Neural cell (in vitro differentiated cells): ENCODE measurements around the gene PRR33. TPM values are rescaled to one million over a fixed set of nuclear protein-coding genes. Genes with fewer than 3 reads are reported as not detected.

ENCODE experiments used
- H2AFZ ChIP-seq: fragments of 200-600, 300-800 bp; sonication (generic), shearing (Covaris generic); 2 replicates; pipeline ENCODE4 v1.6.0; 2014; ENCODE audit warnings: low read depth, mild to moderate bottlenecking, antibody characterized with exemption, low read length, moderate library complexity
- H3F3A ChIP-seq: fragments of 200-600 bp; shearing (Covaris generic); 2 replicates; pipeline ENCODE4 v1.6.1; 2016; ENCODE audit warnings: mild to moderate bottlenecking, moderate library complexity, mixed read lengths, antibody characterized with exemption, low read length; ENCODE audit not compliant: insufficient read depth, poor library complexity, severe bottlenecking
- H3K27ac ChIP-seq: fragments of 200-600, 300-800 bp; sonication (generic), shearing (Covaris generic); 2 replicates; pipeline ENCODE4 v1.5.1; 2014; ENCODE audit warnings: mild to moderate bottlenecking, low read length, moderate library complexity
- H3K27me3 ChIP-seq: fragments of 300-800, 200-600 bp; sonication (generic), shearing (Covaris generic); 2 replicates; pipeline ENCODE4 v1.6.0; 2014; ENCODE audit warnings: mild to moderate bottlenecking, low read depth, low read length, moderate library complexity; ENCODE audit not compliant: insufficient read depth
- H3K36me3 ChIP-seq: fragments of 300-800, 200-600 bp; sonication (generic), shearing (Covaris generic); 2 replicates; pipeline ENCODE4 v1.5.1; 2014; ENCODE audit warnings: mild to moderate bottlenecking, antibody characterized with exemption, low read length, moderate library complexity; ENCODE audit not compliant: insufficient read depth
- H3K4me2 ChIP-seq: fragments of 300-800, 200-600 bp; sonication (generic), shearing (Covaris generic); 2 replicates; pipeline ENCODE4 v1.6.0; 2014; ENCODE audit warnings: mild to moderate bottlenecking, low read length
- H3K4me3 ChIP-seq: fragments of 300-800, 200-600 bp; sonication (generic), shearing (Covaris generic); 2 replicates; pipeline ENCODE4 v1.5.1; 2014; ENCODE audit warnings: mild to moderate bottlenecking, low read length, moderate library complexity
- H3K79me2 ChIP-seq: fragments of 200-600 bp; shearing (Covaris generic); replicated peaks from 2 replicates; pipeline ENCODE4 v1.6.0; 2014; ENCODE audit warnings: mild to moderate bottlenecking, low read length, moderate library complexity; ENCODE audit not compliant: insufficient read depth
- H3K9ac ChIP-seq: fragments of 300-800, 200-600 bp; sonication (generic), shearing (Covaris generic); 2 replicates; pipeline ENCODE4 v1.6.1; 2016; ENCODE audit warnings: mild to moderate bottlenecking, low read length, mixed read lengths
- H3K9me2 ChIP-seq: fragments of 200-600 bp; shearing (Covaris generic); 2 replicates; pipeline ENCODE4 v1.6.1; 2016; ENCODE audit warnings: mild to moderate bottlenecking, low read length, mixed read lengths; ENCODE audit not compliant: insufficient read depth
- H3K9me3 ChIP-seq: fragments of 200-600, 300-800 bp; sonication (generic), shearing (Covaris generic); 2 replicates; pipeline ENCODE4 v1.6.1; 2016; ENCODE audit warnings: mild to moderate bottlenecking, mixed run types, low read length, moderate library complexity, mixed read lengths
- H4K20me1 ChIP-seq: fragments of 200-600 bp; shearing (Covaris generic); 2 replicates; pipeline ENCODE4 v1.6.1; 2016; ENCODE audit warnings: mild to moderate bottlenecking, mixed run types; ENCODE audit not compliant: insufficient read depth
- CTCF ChIP-seq: fragments of 450-650 bp; IDR thresholded peaks from 2 replicates; pipeline ENCODE4 v1.5.1; 2014; ENCODE audit warnings: antibody characterized with exemption, mild to moderate bottlenecking, moderate library complexity; ENCODE audit not compliant: poor library complexity, severe bottlenecking
- EP300 ChIP-seq: fragments of 450-650 bp; conservative IDR thresholded peaks from 2 replicates; pipeline ENCODE4 v1.6.1; 2014; ENCODE audit warnings: antibody characterized with exemption, mild to moderate bottlenecking, moderate library complexity; ENCODE audit not compliant: poor library complexity, severe bottlenecking
- EZH2 ChIP-seq: fragments of 200-600, 300-800 bp; shearing (Covaris generic), sonication (generic); IDR thresholded peaks from 2 replicates; pipeline ENCODE4 v1.6.1; 2014; ENCODE audit warnings: antibody characterized with exemption, low read length, borderline replicate concordance, mild to moderate bottlenecking; ENCODE audit not compliant: insufficient read depth, poor library complexity, severe bottlenecking
- MXI1 ChIP-seq: fragments of 450-650 bp; conservative IDR thresholded peaks from 2 replicates; pipeline ENCODE4 v1.6.1; 2014; ENCODE audit warnings: antibody characterized with exemption, mild to moderate bottlenecking; ENCODE audit not compliant: poor library complexity, severe bottlenecking
- POLR2AphosphoS5 ChIP-seq: IDR thresholded peaks from 2 replicates; pipeline ENCODE4 v1.6.1; 2012
- RAD21 ChIP-seq: fragments of 450-650 bp; conservative IDR thresholded peaks from 2 replicates; pipeline ENCODE4 v1.6.1; 2014; ENCODE audit warnings: antibody characterized with exemption, mild to moderate bottlenecking, moderate library complexity
- REST ChIP-seq: IDR thresholded peaks from 2 replicates; pipeline ENCODE4 v1.6.1; 2012; ENCODE audit warnings: borderline replicate concordance
- SMC3 ChIP-seq: fragments of 450-650 bp; conservative IDR thresholded peaks from 2 replicates; pipeline ENCODE4 v1.6.1; 2014; ENCODE audit warnings: antibody characterized with exemption, mild to moderate bottlenecking, moderate library complexity; ENCODE audit not compliant: poor library complexity
- TAF1 ChIP-seq: IDR thresholded peaks from 2 replicates; pipeline ENCODE4 v1.6.1; 2012; ENCODE audit warnings: low read depth
- polyA plus RNA-seq: library from polyadenylated mRNA; depleted of rRNA; stranded (reverse); fragments of >200 nt; gene quantifications from 2 replicates; pipeline ENCODE4 v1.2.3, GENCODE V29; 2014

Gene PRR33
- polyA plus RNA-seq, 1 donor from 2014 or later = not detected

DNA sequence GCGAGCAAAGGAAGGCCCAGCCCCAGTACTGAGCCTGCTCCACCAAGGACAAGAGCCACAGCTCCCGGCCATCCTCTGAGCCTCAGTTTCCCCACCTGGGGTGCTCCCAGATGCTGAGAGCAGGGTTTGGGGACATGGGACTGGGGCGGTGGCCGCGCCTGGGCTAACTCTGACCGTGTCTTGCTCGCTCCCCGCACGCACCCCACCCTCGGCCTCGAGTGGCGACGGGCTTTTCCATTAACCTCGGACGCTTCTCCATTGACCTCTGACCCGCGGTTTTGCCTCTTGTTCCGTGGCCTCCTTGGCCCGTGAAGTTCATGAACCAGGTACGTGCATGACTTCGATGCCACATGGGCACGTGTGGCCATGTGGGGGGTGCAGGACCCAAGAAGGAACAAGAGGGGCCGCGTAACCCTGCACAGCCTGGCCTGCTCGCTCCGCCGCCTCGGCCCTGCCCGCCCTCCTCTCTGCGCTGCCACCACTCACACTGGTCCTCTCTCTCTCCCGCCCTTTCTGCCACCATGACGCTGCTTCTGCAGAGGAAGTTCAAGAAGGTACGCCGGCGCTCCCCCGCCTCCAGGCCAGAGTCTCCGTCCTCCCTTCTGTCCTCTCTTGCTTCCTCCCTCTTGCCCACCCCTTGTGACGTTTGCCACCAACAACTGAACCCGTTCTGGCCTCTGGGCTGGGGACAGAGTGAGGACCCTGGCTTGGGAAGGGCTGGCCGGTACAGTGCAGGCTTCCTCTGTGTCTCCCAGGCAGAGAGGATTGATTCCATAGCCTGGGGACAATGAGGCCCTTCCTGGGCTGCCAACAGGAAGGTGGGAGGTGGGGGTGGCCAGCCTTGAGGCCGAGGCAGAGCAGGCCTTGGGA lies 34.7 kb upstream of the PRR33 start:
- H3K4me2 ChIP-seq = no peak overlapping the region
- TF ChIP-seq MXI1 (no peak), EZH2 (no peak), TAF1 (no peak), EP300 (no peak), RAD21 (no peak)
- H3K36me3 ChIP-seq = no peaks in the 10 kb centered on the region
- no peak overlapping the region for H3K9ac ChIP-seq
- no peaks in the 10 kb centered on the region for H3K27me3 ChIP-seq
- H3F3A ChIP-seq = no peaks in the 10 kb centered on the region
- no peaks in the 10 kb centered on the region for H3K9me2 ChIP-seq
- H3K9me3 ChIP-seq = no peaks in the 10 kb centered on the region
- H3K4me3 ChIP-seq = no peak overlapping the region
- H4K20me1 ChIP-seq = no peaks in the 10 kb centered on the region
- H3K79me2 ChIP-seq = no peaks in the 10 kb centered on the region
- no peak overlapping the region for H3K27ac ChIP-seq
- no peak overlapping the region for H2AFZ ChIP-seq

DNA sequence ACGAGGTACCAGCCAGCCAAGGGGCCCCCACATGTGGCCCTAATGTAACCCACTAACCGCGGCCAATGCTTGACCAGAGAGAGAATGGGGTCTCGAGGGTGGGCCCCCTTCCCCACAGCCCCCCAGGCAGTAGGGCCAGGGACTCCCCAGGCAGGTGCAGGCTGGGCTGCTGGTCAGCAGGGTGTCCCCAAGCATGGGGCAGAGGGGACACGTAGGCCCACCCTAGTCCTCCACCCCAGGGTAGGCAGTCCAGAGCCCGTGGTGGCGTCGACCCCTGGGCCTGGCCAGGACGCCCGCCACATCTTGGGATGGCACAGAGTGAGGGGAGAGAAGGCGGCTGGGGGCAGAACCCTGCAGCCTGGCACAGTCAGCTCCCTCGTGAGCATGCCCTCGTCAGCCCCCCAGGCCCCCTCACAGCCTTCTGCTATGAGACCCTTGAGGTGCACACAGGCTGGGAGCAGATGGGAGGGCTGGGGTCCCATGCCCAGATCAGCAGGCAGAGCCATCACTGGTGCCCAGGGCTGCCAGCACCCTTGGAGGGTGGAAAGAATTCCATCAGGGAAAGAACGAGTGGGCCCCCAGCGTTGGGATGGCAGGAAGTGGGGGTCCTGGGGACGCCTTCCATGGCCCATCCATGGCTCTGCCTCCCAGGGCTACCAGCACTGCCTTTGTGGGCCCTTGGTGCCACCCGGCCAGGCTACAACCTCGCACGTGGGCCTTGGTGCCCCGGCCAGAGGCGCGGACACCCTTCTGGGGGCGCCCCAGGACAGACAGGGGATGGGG lies 33.9 kb upstream of the PRR33 start:
- H3K79me2 ChIP-seq = no peaks in the 10 kb centered on the region
- H3K9me2 ChIP-seq = no peaks in the 10 kb centered on the region
- H4K20me1 ChIP-seq = no peaks in the 10 kb centered on the region
- no peak overlapping the region for H2AFZ ChIP-seq
- H3K27ac ChIP-seq = no peak overlapping the region
- no peak for TF ChIP-seq POLR2AphosphoS5
- no peak for TF ChIP-seq CTCF
- H3K9ac ChIP-seq = no peak overlapping the region
- no peak overlapping the region for H3K4me3 ChIP-seq
- H3K27me3 ChIP-seq = no peaks in the 10 kb centered on the region
- no peaks in the 10 kb centered on the region for H3F3A ChIP-seq
- no peaks in the 10 kb centered on the region for H3K9me3 ChIP-seq
- H3K4me2 ChIP-seq = no peak overlapping the region
- H3K36me3 ChIP-seq = no peaks in the 10 kb centered on the region

- Histone ChIP-seq H4K20me1 (no peaks in the 10 kb centered on the region), H3K9ac (no peak overlapping the region), H3K9me2 (no peaks in the 10 kb centered on the region), H3K9me3 (no peaks in the 10 kb centered on the region), H2AFZ (no peak overlapping the region), H3K27ac (no peak overlapping the region), H3K36me3 (no peaks in the 10 kb centered on the region), H3K79me2 (no peaks in the 10 kb centered on the region), H3K4me2 (no peak overlapping the region), H3K4me3 (no peak overlapping the region), H3F3A (no peaks in the 10 kb centered on the region), H3K27me3 (no peaks in the 10 kb centered on the region)
- TF ChIP-seq TAF1 (no peak), EP300 (no peak), SMC3 (no peak), REST (no peak), POLR2AphosphoS5 (no peak), RAD21 (no peak), MXI1 (no peak), CTCF (no peak), EZH2 (no peak)
These were observed 33.1 kb upstream of the PRR33 start for GRCh38 chr11:1924646-1925372.
